Measurements from ENCODE around the gene LASP1. TPM values are rescaled to one million over a fixed set of nuclear protein-coding genes. Genes with fewer than 3 reads are reported as not detected.
A peak's percentile ranks its signal among the peaks of the same experiment; 100 is the strongest.

LASP1 gene
- total and polyA plus RNA-seq, 7 donors, result 8.6 to 20.1 (median 14.6) TPM

- 95 to 100% (median 96%) methylated on average over 1 of the region's 1 CpG for WGBS, 3 donors
- Histone ChIP-seq H3K4me1 (peaks cover 16% of the 10 kb centered on the region), H3K4me3 (no peak overlapping the region), H3K27ac (no peak overlapping the region), H3K36me3 (ENCODE audit: insufficient read depth in 1 of 2, low read depth in 1 of 2) (peaks cover 18 to 66% of the 10 kb centered on the region in 2 donors), H3K27me3 (ENCODE audit: insufficient read depth in 3 of 3, low read length in 2 of 3) (no peaks in the 10 kb centered on the region), H3K9me3 (no peaks in the 10 kb centered on the region)
- TF ChIP-seq CTCF (IDR thresholded peaks at IDR 0.05), result no peak
- no peak for ATAC-seq
- intact Hi-C loops (cut with DNase I), result no loop called here
- no peak for DNase-seq
These were observed 21.3 kb upstream of the LASP1 start for GRCh38 chr17:38848557-38848891.

GRCh38 chr17:38848939-38849605 lies 20.8 kb upstream of the LASP1 start:
- intact Hi-C loops (cut with DNase I), result no loop called here
- no peak overlapping the region for H3K4me3 ChIP-seq
- 72 to 80% (median 74%) methylated on average over 16 of the region's 16 CpGs for WGBS, 3 donors
- ATAC-seq, result no peak
- no peak overlapping the region for H3K27ac ChIP-seq
- H3K9me3 ChIP-seq, result no peaks in the 10 kb centered on the region
- DNase-seq, result no peak
- TF ChIP-seq CTCF (IDR thresholded peaks at IDR 0.05), result no peak
- H3K27me3 ChIP-seq (ENCODE audit: insufficient read depth in 3 of 3, low read length in 2 of 3), result no peaks in the 10 kb centered on the region
- peaks cover 16% of the 10 kb centered on the region for H3K4me1 ChIP-seq
- H3K36me3 ChIP-seq (ENCODE audit: insufficient read depth in 1 of 2, low read depth in 1 of 2), result peaks cover 18 to 66% of the 10 kb centered on the region in 2 donors

GRCh38 chr17:38850374-38850773 lies 19.5 kb upstream of the LASP1 start:
- no peak overlapping the region for H3K27ac ChIP-seq
- H3K36me3 ChIP-seq (ENCODE audit: insufficient read depth in 1 of 2, low read depth in 1 of 2), result peaks cover 18 to 66% of the 10 kb centered on the region in 2 donors
- no peak for DNase-seq

GRCh38 chr17:38851434-38851833 lies 18.4 kb upstream of the LASP1 start:
- Histone ChIP-seq H3K27ac (peak overlapping the region; percentile 11), H3K4me1 (peaks cover 16% of the 10 kb centered on the region), H3K36me3 (ENCODE audit: insufficient read depth in 1 of 2, low read depth in 1 of 2) (peaks cover 18 to 65% of the 10 kb centered on the region in 2 donors), H3K9me3 (no peaks in the 10 kb centered on the region), H3K27me3 (ENCODE audit: insufficient read depth in 3 of 3, low read length in 2 of 3) (no peaks in the 10 kb centered on the region), H3K4me3 (peak overlapping the region; percentile 77)
- no peak for TF ChIP-seq CTCF (IDR thresholded peaks at IDR 0.05)
- intact Hi-C loops (cut with DNase I), result no loop called here
- no peak for ATAC-seq
- WGBS, 3 donors, result 40 to 58% (median 45%) methylated on average over 2 of the region's 2 CpGs
- DNase-seq, result no peak

More at GRCh38 chr17:38850374-38850773, 19.5 kb upstream of the LASP1 start:
- no peak for ATAC-seq
- 69 to 82% (median 75%) methylated on average over 7 of the region's 7 CpGs for WGBS, 3 donors
- TF ChIP-seq CTCF (IDR thresholded peaks at IDR 0.05), result no peak
- no peaks in the 10 kb centered on the region for H3K27me3 ChIP-seq (ENCODE audit: insufficient read depth in 3 of 3, low read length in 2 of 3)
- peak overlapping the region; percentile 4 for H3K4me3 ChIP-seq
- H3K9me3 ChIP-seq, result no peaks in the 10 kb centered on the region
- H3K4me1 ChIP-seq, result peaks cover 16% of the 10 kb centered on the region
- intact Hi-C loops (cut with DNase I), result no loop called here
